C4-2B (cell line): ENCODE data around the gene SHISA2.

Experiments used
- H3K27ac ChIP-seq: fragments of 450-650 bp; 2 replicates; pipeline ENCODE4 v1.5.1; 2017
- CTCF ChIP-seq: fragments of 450-650 bp; conservative IDR thresholded peaks from 2 replicates; pipeline ENCODE4 v1.5.1; 2017; ENCODE audit warnings: mild to moderate bottlenecking
- ZFX ChIP-seq: fragments of 450-650 bp; IDR thresholded peaks from 2 replicates; pipeline ENCODE4 v1.6.1; 2017

Gene SHISA2

GRCh38 chr13:26011208-26011573, 40.6 kb downstream of the SHISA2 start:
- no peak for TF ChIP-seq ZFX
- no peak for TF ChIP-seq CTCF
- H3K27ac ChIP-seq = no peak overlapping the region

- H3K27ac ChIP-seq = no peak overlapping the region
- no peak for TF ChIP-seq ZFX
- no peak for TF ChIP-seq CTCF
These were observed 41.2 kb downstream of the SHISA2 start for GRCh38 chr13:26010487-26011207.

- TF ChIP-seq ZFX (no peak), CTCF (no peak)
- H3K27ac ChIP-seq = no peak overlapping the region
These were observed 44.3 kb downstream of the SHISA2 start for GRCh38 chr13:26007261-26008125.
